GM21390 (cell line): ENCODE results near the gene FAM13B.
"Not testable (repeated sequence)": the region's sequence is repeated elsewhere in the genome, so short reads cannot be mapped to it uniquely, and the experiment has no call there.

ENCODE experiments used
- ATAC-seq: cut with Tn5 transposase; IDR thresholded peaks from one replicate; pipeline ENCODE4 v1.9.1; 2021; ENCODE audit not compliant: unreplicated experiment

FAM13B gene

GRCh38 chr5:137989419-137989818 is 43.5 kb downstream of the FAM13B start:
- no peak for ATAC-seq

- ATAC-seq, result no peak
These were observed 57.7 kb downstream of the FAM13B start for GRCh38 chr5:137975208-137975607.

GRCh38 chr5:137970384-137970783 is 62.5 kb downstream of the FAM13B start:
- not testable (repeated sequence) for ATAC-seq

- no peak for ATAC-seq
These were observed 72.1 kb downstream of the FAM13B start for GRCh38 chr5:137960819-137961218.

- no peak for ATAC-seq
These were observed 72.7 kb downstream of the FAM13B start for GRCh38 chr5:137960141-137960540.

- no peak for ATAC-seq
These were observed 73.4 kb downstream of the FAM13B start for GRCh38 chr5:137959488-137959887.

GRCh38 chr5:137957948-137958347 is 74.9 kb downstream of the FAM13B start:
- ATAC-seq, result no peak

- ATAC-seq, result no peak
These were observed 78.6 kb downstream of the FAM13B start for GRCh38 chr5:137954131-137954879.

GRCh38 chr5:137945825-137946224 is 87.1 kb downstream of the FAM13B start:
- no peak for ATAC-seq

- not testable (repeated sequence) for ATAC-seq
These were observed 88.6 kb downstream of the FAM13B start for GRCh38 chr5:137944280-137944679.

GRCh38 chr5:137939331-137939730 is 93.5 kb downstream of the FAM13B start:
- no peak for ATAC-seq

- no peak for ATAC-seq
These were observed 94.1 kb downstream of the FAM13B start for GRCh38 chr5:137938751-137939143.

- ATAC-seq, result no peak
These were observed 94.7 kb downstream of the FAM13B start for GRCh38 chr5:137937994-137938750.

- ATAC-seq, result no peak
These were observed 97.2 kb downstream of the FAM13B start for GRCh38 chr5:137935694-137936093.

GRCh38 chr5:137935190-137935589 is 97.7 kb downstream of the FAM13B start:
- ATAC-seq, result peak; percentile 53

- no peak for ATAC-seq
These were observed 99.4 kb downstream of the FAM13B start for GRCh38 chr5:137933491-137933911.

- ATAC-seq, result no peak
These were observed 100.1 kb downstream of the FAM13B start for GRCh38 chr5:137932800-137933199.

GRCh38 chr5:137923856-137924255 is 109.0 kb downstream of the FAM13B start:
- ATAC-seq, result no peak

GRCh38 chr5:137921931-137922330 is 110.9 kb downstream of the FAM13B start:
- ATAC-seq, result no peak

GRCh38 chr5:137916923-137917322 is 116.0 kb downstream of the FAM13B start:
- no peak for ATAC-seq

- no peak for ATAC-seq
These were observed 118.1 kb downstream of the FAM13B start for GRCh38 chr5:137914758-137915157.

- no peak for ATAC-seq
These were observed 130.3 kb downstream of the FAM13B start for GRCh38 chr5:137902408-137903133.
